ENCODE results near the gene DIP2C.

DNA sequence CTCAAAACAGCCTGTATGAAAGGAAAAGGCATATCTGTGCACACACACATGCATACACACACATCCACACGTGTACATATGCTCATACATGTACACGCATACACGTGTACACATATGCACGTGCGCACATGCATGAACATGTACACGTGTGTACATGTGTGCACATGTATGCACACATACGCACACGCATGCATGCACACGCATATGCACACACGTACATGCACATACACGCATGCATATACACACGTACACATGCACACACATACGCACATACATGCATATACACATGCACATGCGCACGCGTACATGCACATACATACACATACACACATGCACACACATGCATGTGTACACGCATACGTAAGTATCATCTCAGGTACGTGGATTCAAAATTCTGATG, 19.4 kb downstream of the DIP2C start:
- TF ChIP-seq, protein P1, sequence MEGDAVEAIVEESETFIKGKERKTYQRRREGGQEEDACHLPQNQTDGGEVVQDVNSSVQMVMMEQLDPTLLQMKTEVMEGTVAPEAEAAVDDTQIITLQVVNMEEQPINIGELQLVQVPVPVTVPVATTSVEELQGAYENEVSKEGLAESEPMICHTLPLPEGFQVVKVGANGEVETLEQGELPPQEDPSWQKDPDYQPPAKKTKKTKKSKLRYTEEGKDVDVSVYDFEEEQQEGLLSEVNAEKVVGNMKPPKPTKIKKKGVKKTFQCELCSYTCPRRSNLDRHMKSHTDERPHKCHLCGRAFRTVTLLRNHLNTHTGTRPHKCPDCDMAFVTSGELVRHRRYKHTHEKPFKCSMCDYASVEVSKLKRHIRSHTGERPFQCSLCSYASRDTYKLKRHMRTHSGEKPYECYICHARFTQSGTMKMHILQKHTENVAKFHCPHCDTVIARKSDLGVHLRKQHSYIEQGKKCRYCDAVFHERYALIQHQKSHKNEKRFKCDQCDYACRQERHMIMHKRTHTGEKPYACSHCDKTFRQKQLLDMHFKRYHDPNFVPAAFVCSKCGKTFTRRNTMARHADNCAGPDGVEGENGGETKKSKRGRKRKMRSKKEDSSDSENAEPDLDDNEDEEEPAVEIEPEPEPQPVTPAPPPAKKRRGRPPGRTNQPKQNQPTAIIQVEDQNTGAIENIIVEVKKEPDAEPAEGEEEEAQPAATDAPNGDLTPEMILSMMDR (IDR thresholded peaks at IDR 0.05) = no peak
- TF ChIP-seq POLR2A (IDR thresholded peaks at IDR 0.05) = no peak
